B cell (primary cell): ENCODE data around the gene SLC10A6. TPM values are rescaled to one million over a fixed set of nuclear protein-coding genes. Genes with fewer than 3 reads are reported as not detected.

ENCODE experiments used
- ATAC-seq: fragments of 200-7000 bp; cut with Tn5 transposase; one replicate; pipeline ENCODE4 v1.10.0; 2021; ENCODE audit warnings: low read depth, mild to moderate bottlenecking, moderate number of reproducible peaks, moderate library complexity
- CTCF ChIA-PET: fragments of 350-600 bp; sonication (Branson Sonifier 250); formaldehyde crosslinking; loops from one replicate; lab custom pipeline; 2021; ENCODE audit warnings: antibody characterized with exemption, inconsistent platforms; lab: Charles Lee
- POLR2A ChIA-PET: fragments of 350-600 bp; sonication (Branson Sonifier 250); formaldehyde crosslinking; loops from one replicate; lab custom pipeline; 2021; ENCODE audit warnings: antibody characterized with exemption; lab: Charles Lee
- DNase-seq: peaks from one replicate; pipeline ENCODE4 v3.0.0; 2013
- H2AFZ ChIP-seq: 2 replicates; pipeline ENCODE4 v1.6.1; 2012; ENCODE audit warnings: mild to moderate bottlenecking, low read depth, low read length; ENCODE audit not compliant: insufficient read depth, poor library complexity, severe bottlenecking
- H3K27ac ChIP-seq, 2 donors: 1 replicate in 1 of 2; 2 replicates in 1 of 2; pipeline ENCODE4 v1.5.1; 2012 to 2013; ENCODE audit warnings: low read length in 2 of 2, mild to moderate bottlenecking in 2 of 2, moderate library complexity in 1 of 2
- H3K27me3 ChIP-seq, 4 experiments: fragments of 200-600 bp in 1 of 4; sonication (generic) in 1 of 4; replicated peaks in 1 of 4; 1 replicate in 2 of 4; 2 replicates in 2 of 4; pipeline versions ENCODE4 v1.6.1 to v1.7.0; 2013 to 2016; ENCODE audit warnings: low read length in 3 of 4, mild to moderate bottlenecking in 2 of 4, mixed read lengths in 1 of 4, moderate library complexity in 1 of 4; ENCODE audit not compliant: insufficient read depth in 4 of 4, control insufficient read depth in 3 of 4; ENCODE audit errors: control extremely low read depth in 1 of 4
- H3K36me3 ChIP-seq, 2 experiments: replicated peaks in 1 of 2; 1 replicate in 1 of 2; 2 replicates in 1 of 2; pipeline versions ENCODE4 v1.6.1 to v1.7.1; 2013; ENCODE audit warnings: low read length in 1 of 2; ENCODE audit not compliant: insufficient read depth in 2 of 2, control insufficient read depth in 1 of 2; ENCODE audit errors: control extremely low read depth in 1 of 2, extremely low read depth in 1 of 2
- H3K4me1 ChIP-seq, 2 donors: fragments of 200-600 bp in 1 of 2; sonication (generic) in 1 of 2; 1 replicate in 1 of 2; 2 replicates in 1 of 2; pipeline versions ENCODE4 v1.5.1 to v1.6.1; 2013 to 2017; ENCODE audit warnings: low read length in 2 of 2; ENCODE audit not compliant: control insufficient read depth in 2 of 2, insufficient read depth in 2 of 2
- H3K4me2 ChIP-seq: replicated peaks from 2 replicates; pipeline ENCODE3; 2012; ENCODE audit warnings: mild to moderate bottlenecking, low read depth, low read length; ENCODE audit not compliant: poor library complexity, severe bottlenecking
- H3K4me3 ChIP-seq, 5 experiments: fragments of 200-600 bp in 1 of 5; sonication (generic) in 1 of 5; 1 replicate in 3 of 5; 2 replicates in 2 of 5; pipeline versions ENCODE4 v1.5.1 to v1.7.0; 2011 to 2016; ENCODE audit warnings: low read length in 4 of 5, mild to moderate bottlenecking in 4 of 5, low read depth in 2 of 5, control low read depth in 1 of 5, moderate library complexity in 1 of 5; ENCODE audit not compliant: insufficient read depth in 1 of 5; ENCODE audit errors: control extremely low read depth in 1 of 5, extremely low read depth in 1 of 5
- H3K79me2 ChIP-seq: fragments of 200-600 bp; sonication (generic); one replicate; pipeline ENCODE4 v1.6.0; 2016; ENCODE audit warnings: low read length; ENCODE audit not compliant: control insufficient read depth, insufficient read depth
- H3K9ac ChIP-seq: fragments of 200-600 bp; sonication (generic); 2 replicates; pipeline ENCODE4 v1.6.1; 2017; ENCODE audit warnings: mild to moderate bottlenecking, low read length, moderate library complexity
- H3K9me3 ChIP-seq, 3 donors: one replicate each; pipeline versions ENCODE4 v1.6.1 to v1.7.1; 2013; ENCODE audit warnings: low read length in 2 of 3; ENCODE audit not compliant: control insufficient read depth in 2 of 3, insufficient read depth in 1 of 3; ENCODE audit errors: control extremely low read depth in 1 of 3
- H4K20me1 ChIP-seq: 2 replicates; pipeline ENCODE4 v1.6.0; 2012; ENCODE audit warnings: mild to moderate bottlenecking, low read length; ENCODE audit not compliant: insufficient read depth, control insufficient read depth, poor library complexity, severe bottlenecking
- H3K27ac Mint-ChIP-seq: one replicate; pipeline ENCODE4 v1.8.0; 2021; ENCODE audit warnings: mixed read lengths
- H3K27me3 Mint-ChIP-seq: one replicate; pipeline ENCODE4 v1.8.0; 2021; ENCODE audit warnings: mixed read lengths
- H3K4me1 Mint-ChIP-seq: one replicate; pipeline ENCODE4 v1.8.0; 2021; ENCODE audit warnings: mixed read lengths
- H3K4me3 Mint-ChIP-seq: one replicate; pipeline ENCODE4 v1.8.0; 2021; ENCODE audit warnings: mixed read lengths
- H3K9me3 Mint-ChIP-seq: one replicate; pipeline ENCODE4 v1.8.0; 2022; ENCODE audit warnings: mixed read lengths; ENCODE audit not compliant: insufficient read depth
- CTCF ChIP-seq: fragments of 200-600 bp; IDR thresholded peaks from one replicate; pipeline ENCODE4 v1.8.0; 2022; ENCODE audit warnings: antibody characterized with exemption, mild to moderate bottlenecking
- EZH2 ChIP-seq: IDR thresholded peaks from 2 replicates; pipeline ENCODE4 v1.6.1; 2012; ENCODE audit warnings: borderline replicate concordance, low read depth, mild to moderate bottlenecking, moderate library complexity, low read length; ENCODE audit not compliant: insufficient read depth, poor library complexity, severe bottlenecking
- WGBS: methylation state at CpG from one replicate; pipeline ENCODE4 v1.1.5; 2013; ENCODE audit warnings: missing lambda C conversion rate; ENCODE audit not compliant: insufficient coverage; 5-methylcytosine and 5-hydroxymethylcytosine counted together
- intact Hi-C: fragments of 100-400 bp; cut with micrococcal nuclease; formaldehyde crosslinking; loops from one replicate; pipeline ENCODE4 v1.10.0; 2022
- polyA plus RNA-seq: library from polyadenylated mRNA; depleted of rRNA; stranded (reverse); fragments of >200 nt; gene quantifications from 2 replicates; pipeline ENCODE4 v1.2.3, GENCODE V29; 2012
- total RNA-seq, 2 donors: library from RNA; stranded (reverse); fragments of 120-200 nt in 1 of 2; gene quantifications; 1 replicate in 1 of 2; 2 replicates in 1 of 2; pipeline versions ENCODE4 v1.2.3 to v1.2.4, GENCODE V29; 2013 to 2022

SLC10A6 gene
- total and polyA plus RNA-seq, 2 donors (not counting 1 experiment from before 2014, with no cell fraction given), result not detected

DNA sequence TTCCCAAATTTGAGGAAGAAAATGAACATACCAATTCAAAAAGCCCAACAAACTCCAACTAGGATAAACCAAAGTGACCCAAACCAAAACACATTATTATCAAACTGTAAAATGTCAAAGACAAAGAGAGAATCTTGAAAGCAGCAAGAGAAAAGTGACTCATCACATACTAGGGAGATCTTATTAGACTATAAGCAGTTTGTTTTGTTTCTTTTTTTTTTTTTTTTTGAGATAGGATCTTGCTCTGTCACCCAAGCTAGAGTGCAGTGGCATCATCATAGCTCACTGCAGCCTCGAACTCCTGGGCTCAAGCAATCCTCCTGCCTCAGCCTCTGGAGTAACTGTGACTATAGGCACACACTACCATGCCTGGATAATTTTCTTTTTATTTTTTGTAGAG, 30.5 kb upstream of the SLC10A6 start:
- no peak overlapping the region for H2AFZ ChIP-seq
- no peaks in the 10 kb centered on the region for H4K20me1 ChIP-seq
- TF ChIP-seq CTCF, result no peak
- TF ChIP-seq EZH2, result no peak
- H3K4me1 ChIP-seq, result no peaks in the 10 kb centered on the region
- CTCF ChIA-PET, result no interaction called here
- Mint-ChIP-seq H3K27me3 (no peaks in the 10 kb centered on the region), H3K9me3 (peaks cover 19% of the 10 kb centered on the region), H3K4me1 (no peaks in the 10 kb centered on the region), H3K4me3 (no peak overlapping the region), H3K27ac (no peak overlapping the region)
- peaks cover 0 to 23% (median 13%) of the 10 kb centered on the region in 3 donors for H3K9me3 ChIP-seq
- intact Hi-C loops, result no loop called here
- no peaks in the 10 kb centered on the region for H3K36me3 ChIP-seq
- DNase-seq, result no peak
- WGBS, result no CpG with 5 or more reads among the region's 1 CpG
- no peak overlapping the region for H3K4me2 ChIP-seq
- H3K4me3 ChIP-seq, result no peak overlapping the region
- POLR2A ChIA-PET, result no interaction called here
- H3K79me2 ChIP-seq, result no peaks in the 10 kb centered on the region
- no peaks in the 10 kb centered on the region for H3K27me3 ChIP-seq
- ATAC-seq, result no peak
- H3K9ac ChIP-seq, result no peak overlapping the region
- H3K27ac ChIP-seq, result no peak overlapping the region

- Histone ChIP-seq H3K36me3 (no peaks in the 10 kb centered on the region), H3K9ac (no peak overlapping the region), H3K4me2 (no peak overlapping the region), H3K4me1 (no peaks in the 10 kb centered on the region), H3K4me3 (no peak overlapping the region), H3K27ac (no peak overlapping the region), H2AFZ (no peak overlapping the region), H3K79me2 (no peaks in the 10 kb centered on the region), H3K9me3 (peaks cover 0 to 23% (median 13%) of the 10 kb centered on the region in 3 donors), H4K20me1 (no peaks in the 10 kb centered on the region), H3K27me3 (no peaks in the 10 kb centered on the region)
- no peaks in the 10 kb centered on the region for H3K4me1 Mint-ChIP-seq
- no peak overlapping the region for H3K4me3 Mint-ChIP-seq
- ChIA-PET POLR2A (no interaction called here), CTCF (no interaction called here)
- H3K27me3 Mint-ChIP-seq, result no peaks in the 10 kb centered on the region
- peaks cover 19% of the 10 kb centered on the region for H3K9me3 Mint-ChIP-seq
- H3K27ac Mint-ChIP-seq, result no peak overlapping the region
- WGBS, result 90% methylated on average over 1 of the region's 2 CpGs
- intact Hi-C loops, result no loop called here
- ATAC-seq (no peak), DNase-seq (no peak)
- TF ChIP-seq EZH2 (no peak), CTCF (no peak)
Observed at GRCh38 chr4:86878640-86879039, 29.5 kb upstream of the SLC10A6 start.
